Activated T-cell treated with anti-CD3 and anti-CD28 coated beads, Interleukin-2, amount 50 U/mL, for 24 hours (primary cell): Measurements from ENCODE around the gene RBFOX2.
A peak's percentile ranks its signal among the peaks of the same experiment; 100 is the strongest.

ENCODE experiments used
- DNase-seq: peaks from one replicate; pipeline ENCODE4 v3.0.0-alpha.2; 2020
- H3K27ac Mint-ChIP-seq: 2 replicates; pipeline ENCODE4 v1.8.0; 2020; ENCODE audit warnings: mild to moderate bottlenecking, mixed read lengths
- H3K27me3 Mint-ChIP-seq: 2 replicates; pipeline ENCODE4 v1.8.0; 2020; ENCODE audit warnings: mixed read lengths
- H3K36me3 Mint-ChIP-seq: 2 replicates; pipeline ENCODE4 v1.8.0; 2020; ENCODE audit warnings: low read depth, mixed read lengths
- H3K4me1 Mint-ChIP-seq: 2 replicates; pipeline ENCODE4 v1.8.0; 2020; ENCODE audit warnings: low read depth, mixed read lengths
- H3K4me3 Mint-ChIP-seq: 2 replicates; pipeline ENCODE4 v1.8.0; 2020; ENCODE audit warnings: mild to moderate bottlenecking, moderate library complexity, mixed read lengths
- H3K9me3 Mint-ChIP-seq: 2 replicates; pipeline ENCODE4 v1.8.0; 2020; ENCODE audit warnings: mixed read lengths

The RBFOX2 gene

DNA sequence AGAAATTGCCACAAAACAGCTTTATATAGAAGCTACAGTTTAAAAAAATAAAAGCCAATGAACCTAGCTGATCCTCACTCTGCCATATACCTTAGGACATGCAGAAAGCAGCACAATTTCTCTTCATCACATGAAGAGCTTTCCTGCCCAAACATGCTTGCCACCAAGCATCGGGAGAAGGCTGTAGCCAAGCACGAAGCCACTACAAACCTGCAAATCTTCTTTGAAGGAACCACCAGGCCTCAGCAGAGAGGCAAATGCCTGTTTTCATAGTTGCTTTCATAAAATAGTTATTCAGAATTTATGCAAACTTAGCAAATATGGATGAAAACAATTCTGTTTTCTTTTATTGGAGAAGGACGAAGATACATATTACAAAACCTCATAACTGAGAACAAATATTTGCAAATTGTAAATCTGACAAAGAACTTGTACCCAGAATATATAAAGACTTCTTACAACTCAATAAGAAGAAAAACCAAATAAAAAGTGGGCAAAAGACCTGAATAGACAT is 100.3 kb downstream of the RBFOX2 start:
- H3K4me3 Mint-ChIP-seq: no peak overlapping the region
- H3K36me3 Mint-ChIP-seq: no peaks in the 10 kb centered on the region
- H3K27me3 Mint-ChIP-seq: no peaks in the 10 kb centered on the region
- DNase-seq: no peak
- no peaks in the 10 kb centered on the region for H3K4me1 Mint-ChIP-seq
- no peaks in the 10 kb centered on the region for H3K9me3 Mint-ChIP-seq
- H3K27ac Mint-ChIP-seq: no peak overlapping the region

DNA sequence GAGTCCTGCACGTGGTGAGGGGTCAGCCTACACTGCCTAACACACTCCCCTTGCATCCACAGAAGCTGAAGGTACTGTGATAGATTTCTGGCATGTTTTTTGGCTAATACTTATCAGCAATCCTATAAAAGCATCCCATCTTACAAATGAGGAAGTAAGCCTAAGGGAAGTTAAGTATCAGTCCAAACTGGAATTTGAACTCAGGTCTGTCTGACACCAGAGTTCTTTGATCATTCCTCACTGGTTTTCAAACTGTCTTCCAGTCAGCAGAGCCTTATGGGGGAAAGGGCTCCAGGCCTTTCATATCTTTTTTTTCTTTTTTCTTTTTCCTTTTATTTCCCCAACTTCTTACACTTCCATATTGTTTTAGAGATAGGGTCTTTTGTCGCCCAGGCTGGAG is 105.6 kb downstream of the RBFOX2 start:
- Mint-ChIP-seq H3K9me3 (no peaks in the 10 kb centered on the region), H3K4me3 (no peak overlapping the region)

DNA sequence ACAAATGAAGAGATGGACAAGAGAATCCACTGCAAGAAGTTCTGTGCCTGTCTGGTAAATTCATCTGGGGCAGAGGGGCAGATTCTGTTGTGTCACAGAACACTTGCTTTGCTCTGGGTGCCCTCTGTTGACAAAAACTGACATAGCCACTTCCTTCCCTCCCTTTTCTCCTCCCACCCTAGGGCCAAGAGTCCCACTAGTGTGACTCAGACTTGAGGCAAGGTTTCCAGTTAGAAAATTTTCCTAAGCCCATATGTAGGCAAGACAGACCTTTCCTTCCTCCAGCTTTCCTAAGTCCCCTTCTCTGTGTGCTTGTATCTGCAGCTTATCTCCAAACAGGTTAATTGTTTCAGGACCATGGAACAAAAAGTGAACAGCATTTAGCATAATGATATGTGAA is 106.8 kb downstream of the RBFOX2 start:
- no peaks in the 10 kb centered on the region for H3K36me3 Mint-ChIP-seq
- no peak for DNase-seq
- no peak overlapping the region for H3K27ac Mint-ChIP-seq
- no peak overlapping the region for H3K4me3 Mint-ChIP-seq
- H3K4me1 Mint-ChIP-seq: peaks cover 8% of the 10 kb centered on the region
- no peaks in the 10 kb centered on the region for H3K27me3 Mint-ChIP-seq
- H3K9me3 Mint-ChIP-seq: no peaks in the 10 kb centered on the region

More for the DNA sequence above, 105.6 kb downstream of the RBFOX2 start:
- H3K4me1 Mint-ChIP-seq: peaks cover 8% of the 10 kb centered on the region
- H3K27me3 Mint-ChIP-seq: no peaks in the 10 kb centered on the region
- no peak overlapping the region for H3K27ac Mint-ChIP-seq
- DNase-seq: no peak
- no peaks in the 10 kb centered on the region for H3K36me3 Mint-ChIP-seq

DNA sequence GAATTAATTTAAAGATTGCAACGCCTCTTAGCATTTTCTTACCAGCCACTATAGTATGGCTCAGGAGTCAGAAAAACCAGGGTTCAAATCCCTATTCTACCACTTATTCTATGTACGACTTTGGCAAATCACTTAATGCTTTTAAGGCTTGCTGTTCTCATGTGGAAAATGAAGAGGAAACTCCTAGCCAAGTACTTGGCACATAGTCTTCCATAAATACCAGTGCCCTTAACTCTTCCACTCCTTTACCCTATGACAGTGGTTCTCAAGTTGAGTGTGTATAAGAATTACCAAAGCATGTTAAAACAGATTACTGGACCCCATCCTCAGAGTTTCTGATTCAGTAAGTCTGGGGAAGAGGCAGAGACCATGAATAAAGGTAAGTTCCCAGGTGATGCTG is 107.6 kb downstream of the RBFOX2 start:
- H3K27ac Mint-ChIP-seq: no peak overlapping the region
- H3K36me3 Mint-ChIP-seq: no peaks in the 10 kb centered on the region
- DNase-seq: no peak
- H3K27me3 Mint-ChIP-seq: no peaks in the 10 kb centered on the region
- H3K9me3 Mint-ChIP-seq: no peaks in the 10 kb centered on the region
- peaks cover 8% of the 10 kb centered on the region for H3K4me1 Mint-ChIP-seq
- H3K4me3 Mint-ChIP-seq: no peak overlapping the region

DNA sequence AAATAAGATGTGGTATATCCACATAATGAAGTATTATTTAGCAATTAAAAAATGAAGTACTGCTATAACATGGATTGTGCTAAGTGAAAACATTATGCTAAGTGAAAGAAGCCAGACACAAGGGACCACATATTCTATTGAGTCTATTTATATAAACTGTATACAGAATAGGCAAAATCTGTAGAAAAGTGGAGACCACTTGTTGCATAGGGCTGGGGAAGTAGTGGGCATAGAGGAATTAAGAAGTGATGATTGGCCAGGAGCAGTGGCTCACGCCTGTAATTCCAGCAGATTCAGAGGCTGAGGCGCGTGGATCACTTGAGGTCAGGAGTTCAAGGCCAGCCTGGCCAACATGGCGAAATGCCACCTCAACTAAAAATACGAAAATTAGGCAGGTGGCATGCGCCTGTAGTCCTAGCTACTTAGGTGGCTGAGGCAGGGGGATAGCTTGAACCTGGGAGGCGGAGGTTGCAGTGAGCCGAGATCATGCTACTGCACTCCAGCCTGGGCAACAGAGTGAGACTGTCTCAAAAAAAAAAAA is 109.6 kb downstream of the RBFOX2 start:
- DNase-seq: no peak
- Mint-ChIP-seq H3K36me3 (no peaks in the 10 kb centered on the region), H3K27ac (no peak overlapping the region), H3K4me1 (peaks cover 22% of the 10 kb centered on the region), H3K9me3 (no peaks in the 10 kb centered on the region), H3K27me3 (peaks cover 7% of the 10 kb centered on the region), H3K4me3 (no peak overlapping the region)

DNA sequence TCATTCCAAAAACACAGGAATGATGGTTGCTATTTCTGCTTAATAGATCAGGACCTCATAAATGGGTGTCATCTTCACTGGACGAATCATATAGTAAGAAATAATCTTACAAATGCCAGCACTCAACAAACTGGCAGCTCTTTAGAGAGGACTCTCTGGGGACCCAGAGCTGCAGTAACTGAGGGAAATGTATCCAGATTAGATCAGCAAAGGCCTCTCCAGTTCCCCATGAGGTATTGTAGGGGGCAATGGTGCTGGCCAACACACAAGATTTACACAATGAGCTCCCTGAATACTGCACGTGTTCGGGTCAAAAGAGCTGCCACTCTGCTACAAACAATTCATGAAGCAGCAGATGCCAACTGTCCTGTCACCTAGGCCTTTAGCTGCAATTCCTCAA is 110.2 kb downstream of the RBFOX2 start:
- peaks cover 22% of the 10 kb centered on the region for H3K4me1 Mint-ChIP-seq
- no peak for DNase-seq

DNA sequence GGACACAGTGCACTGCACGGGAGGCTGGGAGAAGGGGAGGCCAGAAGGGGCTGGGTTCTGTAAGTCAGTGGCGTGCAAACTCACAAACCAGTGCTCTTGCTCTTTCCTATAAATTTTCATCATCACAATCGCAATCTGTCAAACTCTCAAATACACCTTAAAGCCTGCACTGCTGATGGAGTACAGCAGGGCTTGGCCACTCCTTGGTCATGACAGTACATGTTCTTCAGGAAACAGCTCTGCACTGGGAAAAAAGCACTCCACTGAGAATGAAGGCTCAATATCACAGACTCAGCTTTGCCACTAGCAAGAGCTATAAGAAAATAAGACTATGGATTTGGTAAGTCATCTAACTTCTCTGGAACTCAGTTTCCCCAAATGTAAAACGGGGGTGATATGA is 111.0 kb downstream of the RBFOX2 start:
- no peaks in the 10 kb centered on the region for H3K36me3 Mint-ChIP-seq
- H3K27ac Mint-ChIP-seq: no peak overlapping the region
- no peak overlapping the region for H3K4me3 Mint-ChIP-seq
- peaks cover 11% of the 10 kb centered on the region for H3K27me3 Mint-ChIP-seq
- H3K4me1 Mint-ChIP-seq: peaks cover 22% of the 10 kb centered on the region
- no peak for DNase-seq
- no peaks in the 10 kb centered on the region for H3K9me3 Mint-ChIP-seq

More for the DNA sequence above, 110.2 kb downstream of the RBFOX2 start:
- H3K36me3 Mint-ChIP-seq: no peaks in the 10 kb centered on the region
- no peak overlapping the region for H3K4me3 Mint-ChIP-seq
- peaks cover 11% of the 10 kb centered on the region for H3K27me3 Mint-ChIP-seq
- H3K27ac Mint-ChIP-seq: no peak overlapping the region
- no peaks in the 10 kb centered on the region for H3K9me3 Mint-ChIP-seq

DNA sequence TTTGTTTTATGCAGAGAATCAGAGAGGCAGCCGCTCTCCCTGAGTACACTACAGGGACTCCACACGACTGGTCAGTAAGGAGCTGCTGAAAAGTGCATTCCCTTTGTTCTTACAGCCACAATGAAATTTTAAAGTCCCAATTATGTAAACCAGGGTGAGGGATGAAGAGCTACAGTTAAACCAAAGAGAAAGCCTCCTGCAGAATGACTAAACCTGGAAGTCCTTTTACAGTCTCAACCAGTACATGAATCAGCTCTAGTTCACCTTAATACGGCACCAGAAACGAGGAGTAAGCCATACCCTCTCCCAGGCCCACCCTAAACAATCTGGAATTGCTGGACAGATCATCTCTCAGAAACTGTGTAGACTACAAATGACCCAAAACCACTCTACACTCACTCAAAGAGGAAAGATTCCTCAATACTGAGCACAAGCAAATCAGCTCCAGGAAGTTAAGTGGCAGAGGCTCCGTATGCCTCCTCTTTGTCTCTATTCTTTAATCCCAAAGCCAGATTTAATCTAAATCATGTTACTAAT is 113.1 kb downstream of the RBFOX2 start:
- H3K27me3 Mint-ChIP-seq: peaks cover 11% of the 10 kb centered on the region
- no peaks in the 10 kb centered on the region for H3K9me3 Mint-ChIP-seq
- H3K27ac Mint-ChIP-seq: no peak overlapping the region
- no peak for DNase-seq
- no peaks in the 10 kb centered on the region for H3K36me3 Mint-ChIP-seq
- H3K4me3 Mint-ChIP-seq: no peak overlapping the region
- H3K4me1 Mint-ChIP-seq: peaks cover 14% of the 10 kb centered on the region

DNA sequence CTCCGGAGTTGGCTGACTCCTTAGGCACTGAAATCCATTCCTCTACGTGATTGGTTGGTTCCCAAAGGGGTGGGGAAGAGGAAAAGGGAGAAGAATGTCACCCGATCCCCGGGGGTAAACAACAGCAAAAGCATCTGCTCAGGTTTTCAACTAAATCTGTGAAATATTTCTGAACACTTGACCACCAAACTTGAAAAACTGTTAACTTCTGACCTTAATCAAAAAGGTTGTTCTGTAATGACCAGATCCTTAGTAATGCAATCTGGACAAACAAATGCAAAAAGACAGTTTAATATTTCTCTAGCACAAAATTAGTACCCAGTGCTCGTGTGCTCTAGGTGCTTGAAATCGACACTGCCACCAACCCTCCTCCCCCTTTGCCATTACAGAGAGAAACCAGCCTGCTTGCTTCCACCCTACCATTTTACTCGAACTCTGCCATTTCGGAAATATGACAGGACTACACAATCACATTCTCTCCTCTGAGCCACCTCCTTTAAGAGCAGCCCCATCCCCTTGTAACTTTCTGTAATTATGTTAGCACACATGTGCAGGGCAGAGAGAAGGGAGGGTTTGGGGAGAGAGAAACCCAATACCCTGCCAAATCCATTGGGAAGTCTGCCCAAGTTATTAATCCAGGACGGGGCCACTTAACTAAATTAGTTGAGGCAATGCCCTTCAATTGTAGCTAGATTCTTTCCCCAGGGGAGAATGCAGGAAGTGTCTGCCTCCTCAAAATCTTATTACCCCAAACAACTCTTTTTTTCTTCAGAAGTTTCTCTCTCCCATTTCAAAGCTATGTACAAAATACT is 113.8 kb downstream of the RBFOX2 start:
- Mint-ChIP-seq H3K4me3 (peak overlapping the region; percentile 0), H3K27me3 (peaks cover 11% of the 10 kb centered on the region), H3K4me1 (peaks cover 14% of the 10 kb centered on the region), H3K27ac (no peak overlapping the region), H3K9me3 (no peaks in the 10 kb centered on the region), H3K36me3 (no peaks in the 10 kb centered on the region)
- DNase-seq: no peak

DNA sequence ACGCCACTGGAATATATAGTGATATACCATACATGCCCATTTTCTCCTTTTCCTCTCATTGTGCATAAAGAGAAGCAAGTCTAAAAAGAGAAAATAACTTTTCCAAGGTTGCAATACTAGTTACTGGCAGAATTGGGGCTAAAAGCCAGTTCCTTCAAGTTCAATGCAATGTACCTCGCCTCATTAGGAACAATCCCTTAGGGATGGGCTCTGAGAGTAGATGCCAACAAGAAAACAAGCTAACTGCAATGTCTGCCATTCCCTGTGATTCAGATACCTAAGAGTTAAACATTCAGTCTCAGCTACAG is 114.3 kb downstream of the RBFOX2 start:
- Mint-ChIP-seq H3K4me1 (peaks cover 14% of the 10 kb centered on the region), H3K9me3 (no peaks in the 10 kb centered on the region), H3K4me3 (peak overlapping the region; percentile 0), H3K36me3 (no peaks in the 10 kb centered on the region), H3K27ac (no peak overlapping the region), H3K27me3 (peaks cover 11% of the 10 kb centered on the region)
- no peak for DNase-seq

DNA sequence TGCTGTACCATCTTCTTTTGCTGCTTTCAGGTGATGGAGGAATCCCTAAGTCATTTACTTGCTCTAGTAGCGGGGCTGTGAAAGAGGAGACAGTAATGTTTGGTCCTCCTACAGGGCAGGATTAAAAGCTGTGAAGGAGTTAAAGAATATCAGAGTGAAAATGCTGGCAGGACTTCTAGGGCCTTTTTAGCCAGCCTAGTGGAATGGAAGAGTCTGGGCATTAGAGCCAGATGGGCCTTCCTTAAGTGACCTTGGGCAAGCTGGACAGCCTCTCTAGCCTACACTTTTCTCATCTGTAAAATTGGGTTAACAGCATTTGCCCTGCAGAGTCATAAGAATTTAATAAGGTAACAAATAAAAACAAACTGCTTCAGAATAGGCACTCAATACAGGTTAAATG is 114.7 kb downstream of the RBFOX2 start:
- H3K4me1 Mint-ChIP-seq: peaks cover 14% of the 10 kb centered on the region
- no peak for DNase-seq
- no peak overlapping the region for H3K27ac Mint-ChIP-seq
- no peaks in the 10 kb centered on the region for H3K36me3 Mint-ChIP-seq
- H3K27me3 Mint-ChIP-seq: peaks cover 11% of the 10 kb centered on the region
- no peak overlapping the region for H3K4me3 Mint-ChIP-seq
- no peaks in the 10 kb centered on the region for H3K9me3 Mint-ChIP-seq

DNA sequence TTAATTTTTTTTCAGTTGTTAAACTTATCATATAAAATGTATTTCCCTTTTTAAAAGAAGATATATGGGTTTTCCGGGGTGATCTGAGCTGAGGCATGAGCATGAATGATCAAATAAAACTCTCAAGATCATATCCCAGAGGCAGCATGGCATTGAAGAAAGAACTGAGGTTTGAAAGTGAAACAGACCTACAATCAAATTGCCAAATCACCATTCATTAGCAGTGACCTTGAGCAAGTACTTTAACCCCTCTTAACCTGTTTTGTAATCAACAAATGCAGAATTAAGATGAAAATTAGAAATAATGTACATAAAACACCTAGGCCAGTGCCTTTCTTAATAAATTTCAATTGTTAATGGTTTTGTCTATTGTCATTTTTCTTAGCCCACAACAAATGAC is 116.0 kb downstream of the RBFOX2 start:
- Mint-ChIP-seq H3K9me3 (no peaks in the 10 kb centered on the region), H3K4me3 (no peak overlapping the region), H3K36me3 (no peaks in the 10 kb centered on the region), H3K27ac (no peak overlapping the region), H3K27me3 (peaks cover 11% of the 10 kb centered on the region), H3K4me1 (peaks cover 14% of the 10 kb centered on the region)
- no peak for DNase-seq

DNA sequence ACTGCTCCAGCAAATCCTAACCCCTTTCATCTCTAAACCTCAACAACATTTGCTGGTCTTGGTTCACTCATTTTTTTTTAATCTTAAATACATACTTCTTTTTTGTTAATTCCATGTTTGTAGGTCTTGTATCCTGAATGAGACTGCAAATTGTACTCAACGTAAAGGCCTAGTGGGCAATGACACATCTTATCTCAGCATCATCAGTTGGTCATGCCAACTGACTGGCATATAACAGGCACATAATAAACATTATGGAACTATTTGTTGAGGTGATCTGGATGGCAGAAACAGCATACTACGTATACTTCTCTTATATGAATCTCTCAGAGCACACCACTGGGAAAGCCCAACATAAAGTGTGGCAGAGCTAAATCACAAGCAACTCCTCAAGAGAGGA is 116.7 kb downstream of the RBFOX2 start:
- Mint-ChIP-seq H3K27ac (no peak overlapping the region), H3K4me3 (no peak overlapping the region), H3K9me3 (no peaks in the 10 kb centered on the region), H3K27me3 (peaks cover 11% of the 10 kb centered on the region), H3K36me3 (no peaks in the 10 kb centered on the region), H3K4me1 (peaks cover 14% of the 10 kb centered on the region)
- no peak for DNase-seq

DNA sequence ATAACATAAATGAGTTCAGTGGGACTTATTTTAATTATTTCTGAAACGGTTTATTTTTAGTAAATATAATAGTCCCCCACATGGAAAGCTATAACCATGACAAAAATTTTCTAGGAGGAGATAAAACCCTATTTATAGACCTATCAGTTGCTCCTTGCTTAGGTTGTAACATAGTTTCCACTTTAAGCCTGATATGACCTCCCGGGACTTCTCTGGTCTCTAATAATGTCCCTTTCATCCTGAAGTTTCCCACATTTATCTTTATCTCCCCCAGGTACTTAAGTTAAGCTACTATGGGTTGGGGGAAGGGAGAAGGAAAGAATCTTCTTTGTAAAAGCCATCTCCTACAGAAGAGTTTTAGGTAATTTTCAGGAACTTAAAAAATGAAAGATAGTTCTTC is 117.7 kb downstream of the RBFOX2 start:
- Mint-ChIP-seq H3K9me3 (no peaks in the 10 kb centered on the region), H3K36me3 (no peaks in the 10 kb centered on the region), H3K27me3 (peaks cover 11% of the 10 kb centered on the region), H3K4me3 (no peak overlapping the region), H3K27ac (no peak overlapping the region), H3K4me1 (peaks cover 16% of the 10 kb centered on the region)
- no peak for DNase-seq

DNA sequence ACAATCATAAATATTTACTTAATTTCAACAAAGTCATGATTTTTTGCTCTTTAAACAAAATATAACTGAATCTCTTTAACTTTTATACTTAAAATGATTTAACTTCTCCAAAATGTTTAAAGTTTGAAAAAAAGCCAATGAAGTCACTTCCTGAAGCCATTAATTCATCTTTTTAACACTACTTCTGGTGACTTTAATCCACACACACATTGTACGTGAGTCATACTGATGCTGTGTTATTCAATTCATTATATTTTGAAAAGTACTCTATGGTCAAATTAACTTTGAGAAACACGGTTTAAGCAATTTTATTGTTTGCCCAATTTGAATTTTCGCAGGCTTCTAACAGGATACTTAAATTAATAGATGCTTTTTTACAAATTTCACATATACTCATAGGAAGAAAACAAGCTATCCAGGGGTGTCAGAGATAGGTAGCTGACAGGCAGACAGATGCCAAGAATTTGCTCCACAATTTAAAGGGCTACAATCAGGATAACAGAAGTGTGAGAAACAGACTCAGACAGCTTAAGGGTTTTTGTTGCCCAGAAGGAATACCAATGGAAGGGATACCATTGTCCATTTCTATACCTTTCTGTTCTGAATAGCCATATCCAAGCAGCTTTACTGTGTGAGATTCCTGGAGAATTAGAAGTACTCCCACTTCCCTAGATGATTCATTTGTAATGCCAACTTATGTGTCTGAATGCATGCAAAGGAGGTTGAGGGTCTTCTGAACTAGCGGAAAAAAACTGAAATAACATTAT is 118.4 kb downstream of the RBFOX2 start:
- H3K27ac Mint-ChIP-seq: no peak overlapping the region
- H3K4me1 Mint-ChIP-seq: peaks cover 9% of the 10 kb centered on the region
- H3K9me3 Mint-ChIP-seq: no peaks in the 10 kb centered on the region
- H3K36me3 Mint-ChIP-seq: no peaks in the 10 kb centered on the region
- H3K27me3 Mint-ChIP-seq: peaks cover 11% of the 10 kb centered on the region
- H3K4me3 Mint-ChIP-seq: no peak overlapping the region
- no peak for DNase-seq
